Testis (tissue), 2 donors: ENCODE measurements around the gene EGFR.

Experiments used
- CTCF ChIP-seq, 3 experiments: fragments of 450-650 bp in 2 of 3; fragments of 200-600 bp in 1 of 3; sonication (generic) in 1 of 3; IDR thresholded peaks; one replicate each; pipeline ENCODE4 v1.5.1; 2016 to 2019; ENCODE audit warnings: antibody characterized with exemption in 3 of 3, mild to moderate bottlenecking in 2 of 3, moderate library complexity in 1 of 3
- POLR2A ChIP-seq: fragments of 450-650 bp; IDR thresholded peaks from one replicate; pipeline ENCODE4 v1.6.1; 2017; ENCODE audit warnings: antibody characterized with exemption, mild to moderate bottlenecking, moderate library complexity

- TF ChIP-seq CTCF (IDR thresholded peaks at IDR 0.05) (no peak), POLR2A (no peak)
Observed at GRCh38 chr7:55128693-55129394, 110.0 kb downstream of the EGFR start.
